IPS-NIHi11 (cell line): ENCODE data around the gene FAM184A.
"Not testable (repeated sequence)": the region's sequence is repeated elsewhere in the genome, so short reads cannot be mapped to it uniquely, and the experiment has no call there.

Source experiments
- DNase-seq: peaks from one replicate; pipeline ENCODE4 v3.0.0; 2012; ENCODE audit warnings: mixed read lengths, low spot score

The FAM184A gene

GRCh38 chr6:119052292-119052889 is 26.1 kb downstream of the FAM184A start:
- no peak for DNase-seq

- no peak for DNase-seq
Observed at GRCh38 chr6:119044255-119044654, 34.2 kb downstream of the FAM184A start.

- no peak for DNase-seq
Observed at GRCh38 chr6:119043783-119044182, 34.7 kb downstream of the FAM184A start.

GRCh38 chr6:119043265-119043664 is 35.2 kb downstream of the FAM184A start:
- DNase-seq, result no peak

- no peak for DNase-seq
Observed at GRCh38 chr6:119040636-119041035, 37.8 kb downstream of the FAM184A start.

- DNase-seq, result no peak
Observed at GRCh38 chr6:119040229-119040628, 38.2 kb downstream of the FAM184A start.

- no peak for DNase-seq
Observed at GRCh38 chr6:119037941-119038623, 40.4 kb downstream of the FAM184A start.

GRCh38 chr6:119037264-119037663 is 41.2 kb downstream of the FAM184A start:
- DNase-seq, result no peak

GRCh38 chr6:119036081-119036480 is 42.4 kb downstream of the FAM184A start:
- DNase-seq, result no peak

- DNase-seq, result no peak
Observed at GRCh38 chr6:119035459-119035858, 43.0 kb downstream of the FAM184A start.

- DNase-seq, result no peak
Observed at GRCh38 chr6:119034827-119035458, 43.5 kb downstream of the FAM184A start.

GRCh38 chr6:119032428-119032827 is 46.0 kb downstream of the FAM184A start:
- no peak for DNase-seq

GRCh38 chr6:119030759-119031158 is 47.7 kb downstream of the FAM184A start:
- DNase-seq, result no peak

GRCh38 chr6:119028091-119028490 is 50.4 kb downstream of the FAM184A start:
- no peak for DNase-seq

- DNase-seq, result no peak
Observed at GRCh38 chr6:119027465-119027864, 51.0 kb downstream of the FAM184A start.

- DNase-seq, result peak; percentile 27
Observed at GRCh38 chr6:119026822-119027221, 51.6 kb downstream of the FAM184A start.

- no peak for DNase-seq
Observed at GRCh38 chr6:119025793-119026192, 52.7 kb downstream of the FAM184A start.

GRCh38 chr6:119024111-119024510 is 54.4 kb downstream of the FAM184A start:
- no peak for DNase-seq

GRCh38 chr6:119022796-119023195 is 55.7 kb downstream of the FAM184A start:
- no peak for DNase-seq

- DNase-seq, result no peak
Observed at GRCh38 chr6:119020597-119021561, 57.6 kb downstream of the FAM184A start.

GRCh38 chr6:119015165-119015564 is 63.3 kb downstream of the FAM184A start:
- not testable (repeated sequence) for DNase-seq

GRCh38 chr6:119012521-119012920 is 65.9 kb downstream of the FAM184A start:
- no peak for DNase-seq
